Activated T-cell treated with anti-CD3 and anti-CD28 coated beads, Interleukin-2, amount 50 U/mL, for 48 hours (primary cell): ENCODE results near the gene PLK3.
A peak's percentile ranks its signal among the peaks of the same experiment; 100 is the strongest.
"Not testable (repeated sequence)": the region's sequence is repeated elsewhere in the genome, so short reads cannot be mapped to it uniquely, and the experiment has no call there.

ENCODE experiments used
- DNase-seq, 2 experiments: peaks; one replicate each; pipeline ENCODE4 v3.0.0-alpha.2; 2020

The PLK3 gene

DNA sequence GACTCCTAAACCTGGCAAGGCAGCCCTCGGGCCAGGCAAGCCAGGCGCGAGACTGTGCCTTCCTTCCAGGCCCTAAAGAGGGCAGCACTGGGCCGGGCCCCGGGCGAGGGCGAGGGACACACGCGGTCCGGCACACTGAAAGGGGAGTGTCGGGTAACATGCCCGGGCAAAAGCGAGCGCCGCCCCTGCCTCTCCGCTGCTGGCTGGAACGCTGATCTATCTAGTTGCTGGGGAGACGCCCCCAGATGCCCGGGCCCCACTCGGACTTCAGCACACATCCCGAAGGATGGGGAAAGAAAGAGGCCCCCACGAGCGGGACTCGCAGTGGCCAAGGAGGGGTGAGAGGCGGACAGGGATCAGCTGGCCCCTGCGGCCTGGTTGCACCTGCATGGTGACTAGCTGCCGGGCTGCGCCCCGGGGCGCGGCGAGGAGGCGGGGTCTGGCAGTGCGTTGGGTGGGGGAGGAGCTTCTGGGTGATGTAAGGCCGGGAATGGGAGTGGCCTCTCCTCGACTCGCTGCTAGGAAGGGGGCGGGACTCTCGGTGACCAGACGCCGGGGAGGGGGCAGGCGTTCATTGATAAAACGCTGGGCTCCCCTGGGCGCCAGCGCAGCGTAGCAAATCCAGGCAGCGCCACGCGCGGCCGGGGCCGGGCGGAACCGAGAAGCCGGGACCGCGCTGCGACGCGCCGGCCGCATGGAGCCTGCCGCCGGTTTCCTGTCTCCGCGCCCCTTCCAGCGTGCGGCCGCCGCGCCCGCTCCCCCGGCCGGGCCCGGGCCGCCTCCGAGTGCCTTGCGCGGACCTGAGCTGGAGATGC lies at the start of gene PLK3:
PLK3 (plus strand) TSS at position 608 of the 815 bp plus-strand sequence; CDS start at position 695, 87 bp downstream.
- DNase-seq: peak; percentile 98 to 99

DNA sequence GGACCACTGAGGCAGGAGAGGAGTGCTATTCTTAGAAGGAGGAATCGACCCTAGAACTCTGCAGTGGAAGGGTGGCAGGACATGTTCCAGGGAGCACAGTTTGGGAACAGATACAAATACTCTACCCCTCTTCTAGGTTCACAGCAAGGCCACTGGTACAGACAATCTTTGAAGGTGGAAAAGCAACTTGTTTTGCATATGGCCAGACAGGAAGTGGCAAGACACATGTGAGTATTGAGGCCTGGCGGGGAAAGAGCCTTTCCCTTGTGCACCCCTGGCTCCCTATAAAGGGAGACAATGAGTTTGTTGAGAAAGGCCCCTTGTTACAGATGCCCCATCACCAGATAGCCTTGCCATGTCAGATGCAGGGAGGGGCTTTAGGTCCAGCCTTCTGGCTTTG lies 42.8 kb upstream of the PLK3 start:
- no peak for DNase-seq

DNA sequence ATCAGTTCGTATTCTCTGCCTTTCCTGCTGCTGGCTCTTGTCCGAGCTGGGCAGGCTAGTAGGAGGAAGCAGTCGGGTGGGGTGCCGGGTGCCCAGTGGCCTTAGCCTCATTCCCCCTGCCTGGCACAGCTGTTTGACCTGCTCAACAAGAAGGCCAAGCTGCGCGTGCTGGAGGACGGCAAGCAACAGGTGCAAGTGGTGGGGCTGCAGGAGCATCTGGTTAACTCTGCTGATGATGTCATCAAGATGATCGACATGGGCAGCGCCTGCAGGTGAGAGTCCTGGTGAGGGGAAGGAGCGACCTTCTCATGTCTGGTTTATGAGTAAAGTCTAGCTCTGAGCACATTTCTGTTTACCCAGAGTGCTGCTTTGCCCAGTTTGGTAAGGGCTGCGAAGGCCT lies 41.1 kb upstream of the PLK3 start:
- DNase-seq: no peak

DNA sequence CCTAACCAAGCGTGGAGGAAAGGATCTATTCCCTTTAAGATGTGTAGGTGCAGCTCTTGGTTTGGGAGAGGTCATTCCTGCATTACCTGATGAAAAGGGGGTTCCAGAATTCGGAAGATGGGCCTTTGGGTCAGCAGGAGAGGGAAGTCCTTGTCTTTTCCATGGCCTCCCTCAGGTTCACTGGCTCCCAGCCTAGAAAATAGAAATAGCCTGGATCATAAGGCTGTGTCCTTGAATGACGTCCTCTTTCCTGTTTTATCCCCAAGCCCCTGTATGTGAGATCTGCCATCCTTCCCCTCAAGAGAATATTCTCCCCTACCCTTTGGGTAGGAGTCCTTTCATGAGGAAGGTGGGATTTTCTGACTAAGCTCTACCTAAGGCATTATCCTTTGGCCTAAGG lies 39.3 kb upstream of the PLK3 start:
- no peak for DNase-seq

DNA sequence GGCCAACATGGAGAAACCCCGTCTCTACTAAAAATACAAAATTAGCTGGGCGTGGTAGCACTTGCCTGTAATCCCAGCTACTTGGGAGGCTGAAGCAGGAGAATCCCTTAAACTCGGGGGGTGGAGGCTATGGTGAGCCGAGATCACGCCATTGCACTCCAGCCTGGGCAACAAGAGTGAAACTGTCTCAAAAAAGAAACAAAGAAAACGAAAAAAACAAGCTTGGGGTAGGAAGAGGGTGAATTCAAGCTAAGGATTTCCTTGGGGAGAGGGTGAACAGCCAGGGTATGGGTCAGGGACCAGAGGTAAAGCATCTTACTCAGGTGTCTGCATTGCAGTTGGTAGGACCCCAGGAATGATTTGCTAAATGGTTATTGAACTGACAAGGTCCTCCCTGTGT lies 33.8 kb upstream of the PLK3 start:
- DNase-seq: not testable (repeated sequence)

DNA sequence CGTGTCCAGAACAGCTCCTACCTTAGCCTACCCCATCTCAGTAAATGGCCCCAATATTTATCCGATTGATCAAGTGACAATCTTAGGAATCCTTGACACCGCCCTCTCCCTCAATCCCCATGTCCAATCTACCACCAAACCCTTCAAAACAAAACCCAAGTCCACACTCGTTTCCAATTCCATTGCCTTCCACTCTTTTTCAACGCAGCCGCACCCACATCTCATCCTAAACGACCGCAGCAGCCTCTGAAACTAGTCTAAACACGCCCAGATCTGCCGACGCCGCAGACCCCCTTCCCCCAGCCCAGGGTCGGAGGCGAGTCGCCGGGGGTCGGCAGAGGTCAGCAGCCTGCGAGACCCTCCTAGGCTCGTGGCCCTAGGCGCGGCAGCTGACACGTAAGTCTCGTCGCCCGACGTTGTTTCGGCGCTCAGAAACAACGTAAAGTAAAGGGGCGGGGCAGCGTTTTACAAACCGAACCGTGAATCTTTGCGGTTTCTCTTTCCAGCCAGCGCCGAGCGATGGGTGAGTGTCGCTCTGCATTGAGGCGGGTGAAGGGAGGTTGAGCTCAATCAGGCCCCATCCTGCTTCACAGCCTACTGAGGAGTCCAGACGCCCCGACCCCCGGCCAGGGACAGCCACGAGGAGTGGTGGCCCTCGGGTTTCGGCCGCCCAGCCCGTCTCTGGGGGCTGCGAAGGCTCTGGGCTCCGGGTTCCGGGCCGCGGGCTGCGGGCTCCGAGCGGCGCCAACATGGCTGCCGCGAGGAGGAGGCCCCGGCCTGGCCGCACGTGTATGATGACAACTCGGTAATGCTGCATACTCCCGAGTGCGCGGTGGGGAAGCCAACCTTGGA lies 24.9 kb upstream of the PLK3 start, which contains the start of gene RPS8:
RPS8 (plus strand) TSS at position 463 of the 852 bp plus-strand sequence; CDS start at position 520, 57 bp downstream.
- DNase-seq: peak; percentile 92 to 93

DNA sequence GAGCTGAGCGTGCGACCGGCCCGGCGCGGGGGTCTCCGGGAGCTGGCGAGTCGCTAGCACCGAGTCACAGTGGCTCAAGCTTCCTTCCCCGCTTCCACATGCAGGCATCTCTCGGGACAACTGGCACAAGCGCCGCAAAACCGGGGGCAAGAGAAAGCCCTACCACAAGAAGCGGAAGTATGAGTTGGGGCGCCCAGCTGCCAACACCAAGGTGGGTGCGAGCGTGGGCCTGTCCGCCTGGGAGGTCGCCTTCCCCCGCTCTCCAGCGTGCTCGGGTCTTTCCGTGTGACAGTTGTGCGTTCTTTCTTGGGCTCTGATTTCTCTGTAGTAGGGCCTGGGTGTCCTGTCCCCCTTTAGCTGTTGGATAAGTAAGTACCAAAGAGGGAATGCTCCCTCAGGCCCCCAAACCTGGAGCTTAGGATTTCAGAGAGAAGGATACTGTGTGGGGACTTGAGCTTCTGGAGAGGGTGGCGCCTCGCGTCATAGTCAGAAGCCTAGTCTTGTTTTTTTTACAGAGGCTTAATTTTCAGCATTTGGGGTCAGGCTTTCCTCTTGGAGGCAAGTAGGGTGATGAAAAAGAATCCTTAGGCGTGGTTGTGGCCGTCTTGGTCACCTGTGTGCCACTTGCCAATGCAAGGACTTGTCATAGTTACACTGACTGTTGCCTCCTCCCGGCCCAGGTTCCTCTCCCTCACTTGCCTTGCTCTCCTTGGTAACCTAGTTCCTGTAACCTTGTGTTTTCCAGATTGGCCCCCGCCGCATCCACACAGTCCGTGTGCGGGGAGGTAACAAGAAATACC lies 24.0 kb upstream of the PLK3 start:
- peak; percentile 49 to 58 for DNase-seq

DNA sequence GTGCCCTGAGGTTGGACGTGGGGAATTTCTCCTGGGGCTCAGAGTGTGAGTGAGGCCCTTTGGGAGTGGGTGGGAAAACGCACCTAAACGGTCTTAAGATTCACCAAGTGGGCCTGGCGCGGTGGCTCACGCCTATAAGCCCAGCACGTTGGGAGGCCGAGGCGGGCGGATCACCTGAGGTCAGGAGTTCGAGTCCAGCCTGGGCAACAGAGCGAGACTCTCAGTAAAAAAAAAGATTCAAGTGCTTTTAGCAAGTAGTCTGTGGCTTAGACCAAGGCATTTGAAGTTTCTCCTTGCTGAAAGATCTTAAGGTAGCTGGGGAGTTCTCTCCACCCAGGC lies 23.5 kb upstream of the PLK3 start:
- peak in 1 of 2 experiments; percentile 46 for DNase-seq

DNA sequence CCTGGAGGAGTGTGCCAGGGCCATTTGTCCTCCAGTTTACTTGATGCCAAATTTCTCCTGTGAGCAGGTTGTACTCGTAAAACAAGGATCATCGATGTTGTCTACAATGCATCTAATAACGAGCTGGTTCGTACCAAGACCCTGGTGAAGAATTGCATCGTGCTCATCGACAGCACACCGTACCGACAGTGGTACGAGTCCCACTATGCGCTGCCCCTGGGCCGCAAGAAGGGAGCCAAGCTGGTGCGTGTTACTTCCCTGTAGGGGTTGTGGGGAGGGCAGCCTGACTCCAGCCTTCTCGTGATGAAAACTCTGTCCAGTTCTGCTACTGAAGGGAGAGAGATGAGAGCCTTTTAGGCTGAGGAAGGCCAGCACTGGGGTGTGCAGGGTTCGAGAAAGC lies 22.6 kb upstream of the PLK3 start:
- DNase-seq: no peak

DNA sequence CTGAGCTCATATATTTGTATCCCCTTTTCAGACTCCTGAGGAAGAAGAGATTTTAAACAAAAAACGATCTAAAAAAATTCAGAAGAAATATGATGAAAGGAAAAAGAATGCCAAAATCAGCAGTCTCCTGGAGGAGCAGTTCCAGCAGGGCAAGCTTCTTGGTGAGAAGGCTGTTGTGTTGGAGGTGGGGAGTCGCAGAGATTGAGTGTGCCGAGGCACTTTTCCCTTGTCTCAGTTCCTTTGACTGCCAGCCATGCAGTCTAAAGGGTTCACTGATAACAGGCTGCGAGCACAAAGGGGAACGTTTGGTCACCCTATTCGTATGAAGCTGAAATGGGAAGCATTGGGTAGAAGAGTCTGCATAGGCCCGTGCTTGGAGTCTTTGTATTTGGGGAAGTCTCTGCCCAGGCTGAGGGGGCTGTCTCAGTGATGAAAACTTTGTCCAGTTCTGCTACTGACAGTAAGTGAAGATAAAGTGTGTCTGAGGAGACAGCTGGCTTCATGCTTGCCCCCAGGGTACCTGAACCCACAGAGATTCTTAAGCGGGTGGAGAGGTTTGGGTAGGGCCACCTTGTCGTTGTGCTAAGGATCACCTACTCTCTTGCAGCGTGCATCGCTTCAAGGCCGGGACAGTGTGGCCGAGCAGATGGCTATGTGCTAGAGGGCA lies 22.1 kb upstream of the PLK3 start:
- DNase-seq: no peak

DNA sequence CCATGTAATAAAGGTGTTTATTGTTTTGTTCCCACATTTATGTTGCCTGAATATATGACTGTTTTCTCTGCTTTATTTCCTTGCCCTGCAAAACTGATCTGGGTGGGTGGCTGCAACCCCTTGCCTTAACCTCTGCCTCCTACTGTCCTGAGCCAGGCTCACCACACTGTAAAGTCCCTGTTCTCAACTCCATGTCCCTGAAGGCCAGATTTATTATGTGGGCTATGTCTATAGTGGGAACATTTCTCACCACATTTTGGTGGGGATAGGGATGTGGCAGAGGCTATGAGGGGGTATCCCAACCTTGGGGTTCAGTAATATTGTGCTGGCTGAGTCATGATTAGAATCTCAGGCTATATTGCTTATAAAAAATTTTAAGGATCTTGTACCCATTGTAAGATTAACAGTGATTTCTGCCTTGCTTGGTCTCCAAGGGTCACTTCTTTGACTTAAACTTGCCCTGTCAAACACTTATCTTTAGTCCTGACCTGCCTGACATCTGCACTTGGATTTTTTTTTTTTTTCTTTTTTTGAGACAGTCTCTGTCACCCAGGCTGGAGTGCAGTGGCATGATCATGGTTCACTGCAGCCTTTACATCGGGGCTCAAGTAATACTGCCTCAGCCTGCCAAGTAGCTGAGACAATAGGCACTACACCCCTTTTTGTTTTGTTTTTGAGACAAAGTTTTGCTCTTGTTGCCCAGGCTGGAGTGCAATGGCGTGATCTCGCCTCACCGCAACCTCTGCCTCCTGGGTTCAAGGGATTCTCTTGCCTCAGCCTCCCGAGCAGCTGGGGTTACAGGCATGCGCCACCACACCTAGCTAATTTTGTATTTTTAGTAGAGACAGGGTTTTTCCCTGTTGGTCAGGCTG lies 21.2 kb upstream of the PLK3 start:
- DNase-seq: no peak

DNA sequence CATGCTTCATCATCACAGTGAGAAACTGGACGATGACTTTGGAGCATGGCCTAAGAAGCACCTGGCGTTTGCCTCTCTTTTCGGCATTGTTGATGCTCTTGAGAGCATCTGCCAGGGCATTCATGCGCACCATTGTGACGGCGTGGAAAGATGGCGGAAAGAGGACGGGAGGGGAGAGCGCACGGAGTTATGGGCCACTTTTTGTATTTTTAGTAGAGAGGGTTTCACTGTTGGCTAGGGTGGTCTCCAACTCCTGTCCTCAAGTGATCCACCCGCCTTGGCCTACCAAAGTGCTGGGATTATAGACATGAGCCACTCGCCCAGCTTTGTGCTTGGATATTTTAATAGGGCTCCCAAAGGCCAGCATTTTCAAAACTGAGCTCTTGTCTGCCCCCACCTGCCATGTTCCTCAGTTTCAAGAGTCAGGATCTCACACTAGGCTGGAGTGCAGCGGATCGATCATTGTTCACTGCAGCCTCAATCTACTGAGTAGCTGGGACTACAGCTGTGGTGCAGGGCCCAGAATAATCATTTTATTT lies 19.5 kb upstream of the PLK3 start:
- DNase-seq: no peak

DNA sequence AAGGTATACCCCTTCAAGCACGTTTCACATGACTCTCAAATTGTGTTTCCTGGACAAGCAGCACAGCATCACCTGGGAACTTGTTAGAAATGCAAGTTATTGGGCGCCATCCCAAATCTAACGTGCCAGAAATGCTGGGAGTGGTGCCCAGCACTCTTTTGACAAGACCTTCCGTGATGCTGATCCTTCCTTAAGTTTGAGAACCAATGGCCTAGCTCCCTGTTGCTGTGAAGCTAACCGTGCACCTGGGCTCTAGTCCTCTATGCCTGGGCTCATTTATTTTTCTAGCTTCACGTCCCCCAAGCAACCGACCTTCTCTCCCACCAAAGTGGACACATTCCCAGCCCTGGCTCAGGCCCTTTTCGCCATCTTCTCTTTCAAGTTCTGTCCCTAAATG lies 16.5 kb upstream of the PLK3 start:
- no peak for DNase-seq

DNA sequence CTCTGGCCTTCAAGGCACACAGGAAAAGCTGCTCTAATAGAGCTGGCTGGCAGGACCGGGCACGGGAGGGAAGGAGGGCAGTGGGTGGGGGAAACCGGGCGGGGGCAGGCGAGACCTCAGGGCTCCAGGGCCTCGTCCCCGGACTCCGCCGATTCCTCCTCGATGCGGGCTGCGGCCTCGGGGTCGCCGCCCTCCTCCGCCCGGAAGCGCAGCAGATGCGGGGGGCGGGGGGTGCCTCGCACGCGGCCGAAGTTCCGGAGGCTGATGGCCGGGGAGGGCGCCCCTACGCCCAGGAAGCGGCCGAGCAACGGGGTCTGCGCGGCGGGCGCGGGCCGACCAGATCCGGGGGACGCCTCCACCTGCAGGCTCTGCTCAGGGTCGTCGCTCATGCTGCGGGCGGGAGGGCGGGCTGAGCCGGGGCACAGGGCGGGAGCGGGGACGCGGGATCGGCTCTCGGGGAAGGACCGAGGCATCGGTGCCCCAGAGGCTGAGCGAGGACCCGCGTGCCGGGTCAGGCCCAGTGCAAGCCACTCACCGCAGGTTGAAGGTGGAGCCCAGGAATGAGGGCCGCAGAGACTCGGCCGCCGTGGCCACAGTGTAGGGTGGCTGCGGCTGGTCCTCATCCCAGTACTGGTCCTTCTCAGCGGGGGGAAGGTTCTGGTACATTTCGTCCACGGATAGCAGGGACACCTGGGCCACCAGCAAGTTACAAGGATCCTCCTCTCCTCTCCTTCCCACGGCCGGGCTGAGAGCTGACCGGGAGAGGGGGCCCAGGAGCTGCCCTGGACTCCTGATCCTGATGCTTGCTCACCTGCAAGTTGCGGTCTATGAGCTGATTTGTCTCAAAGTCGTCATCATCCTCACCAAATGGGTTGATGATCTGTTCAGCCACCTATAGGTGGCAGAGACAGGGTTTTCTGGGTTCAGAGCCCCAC lies 15.8 kb upstream of the PLK3 start:
- DNase-seq: peak in 1 of 2 experiments; percentile 59

DNA sequence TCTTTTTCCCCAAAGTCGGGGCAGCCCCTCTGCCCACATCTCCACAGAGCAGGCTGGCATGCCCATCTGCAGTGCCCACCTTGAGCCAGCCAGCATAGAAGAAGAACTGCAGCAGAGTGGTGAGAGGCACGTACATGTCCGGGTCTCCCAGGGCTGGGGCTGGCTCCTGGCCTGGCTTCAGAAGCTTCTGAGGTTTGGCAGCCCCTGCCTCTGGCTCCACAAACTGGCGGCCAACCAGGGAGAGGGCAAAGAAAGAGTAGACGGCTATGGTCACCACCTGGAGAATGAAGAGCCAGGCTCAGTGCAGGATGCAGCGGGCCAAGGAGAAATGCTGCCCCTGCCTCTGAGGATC lies 15.2 kb upstream of the PLK3 start:
- DNase-seq: no peak

DNA sequence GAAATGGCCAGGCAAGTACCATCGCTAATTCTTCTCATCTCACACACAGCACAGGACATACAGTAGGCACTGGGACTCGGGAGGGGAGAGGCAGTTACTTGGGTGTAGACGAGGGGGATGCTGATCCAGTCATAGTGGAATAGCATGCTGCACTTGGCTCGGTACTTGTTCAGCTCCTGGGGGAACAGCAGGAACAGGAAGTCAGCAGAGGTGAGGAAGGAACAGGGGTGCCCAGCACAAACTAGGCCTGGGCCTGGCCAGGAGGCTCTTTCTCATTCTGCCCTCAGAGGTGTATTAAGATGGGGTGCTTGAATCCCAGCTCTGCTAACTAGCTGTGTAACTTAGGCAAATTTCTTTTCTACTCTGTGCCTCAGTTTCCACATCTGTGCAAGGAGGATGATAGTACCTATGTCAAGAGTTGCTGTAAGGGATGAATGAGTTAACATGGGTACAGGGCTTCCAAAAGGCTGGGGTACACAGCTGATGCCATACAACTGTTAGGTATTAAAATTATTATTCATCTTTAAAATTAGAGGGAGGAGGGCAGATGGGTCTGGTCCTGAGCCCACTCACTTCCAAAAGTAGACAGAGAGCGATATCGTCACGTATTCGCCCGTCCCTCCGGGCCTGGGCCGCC lies 14.6 kb upstream of the PLK3 start:
- no peak for DNase-seq

DNA sequence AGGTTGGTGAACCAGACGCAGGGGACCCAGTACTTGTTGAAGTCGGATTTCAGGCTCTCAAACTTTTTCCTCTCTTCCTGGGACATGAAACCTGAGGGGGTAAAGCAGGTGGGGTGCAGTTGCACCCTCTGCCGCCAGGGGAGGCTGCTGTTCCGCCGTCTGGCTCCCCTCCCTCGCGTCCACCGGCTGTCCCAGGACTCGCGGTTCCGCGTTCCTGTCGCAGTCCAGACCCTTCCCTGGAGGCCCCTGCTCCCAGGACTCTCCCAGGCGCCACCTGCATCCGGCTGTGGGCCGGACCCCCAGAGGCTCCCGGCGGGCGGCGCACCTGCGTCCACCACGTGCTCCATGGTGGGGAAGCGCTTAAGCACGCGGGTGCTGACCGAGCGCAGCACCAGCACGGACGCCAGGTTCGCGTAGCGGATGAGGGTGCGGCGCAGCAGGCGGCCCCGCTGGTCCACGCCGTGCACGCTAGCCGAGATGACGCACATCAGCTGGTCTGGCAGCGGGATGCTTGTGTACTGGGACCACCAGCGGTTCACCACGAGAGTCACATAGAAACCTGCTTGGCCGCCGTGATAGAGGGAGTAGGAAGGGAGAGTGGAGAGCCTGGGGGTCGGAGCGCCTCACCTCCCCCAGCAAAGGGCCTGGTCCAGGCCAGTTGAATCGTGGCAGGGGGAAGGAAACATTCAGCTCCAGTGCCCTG lies 13.9 kb upstream of the PLK3 start:
- peak; percentile 86 to 89 for DNase-seq

DNA sequence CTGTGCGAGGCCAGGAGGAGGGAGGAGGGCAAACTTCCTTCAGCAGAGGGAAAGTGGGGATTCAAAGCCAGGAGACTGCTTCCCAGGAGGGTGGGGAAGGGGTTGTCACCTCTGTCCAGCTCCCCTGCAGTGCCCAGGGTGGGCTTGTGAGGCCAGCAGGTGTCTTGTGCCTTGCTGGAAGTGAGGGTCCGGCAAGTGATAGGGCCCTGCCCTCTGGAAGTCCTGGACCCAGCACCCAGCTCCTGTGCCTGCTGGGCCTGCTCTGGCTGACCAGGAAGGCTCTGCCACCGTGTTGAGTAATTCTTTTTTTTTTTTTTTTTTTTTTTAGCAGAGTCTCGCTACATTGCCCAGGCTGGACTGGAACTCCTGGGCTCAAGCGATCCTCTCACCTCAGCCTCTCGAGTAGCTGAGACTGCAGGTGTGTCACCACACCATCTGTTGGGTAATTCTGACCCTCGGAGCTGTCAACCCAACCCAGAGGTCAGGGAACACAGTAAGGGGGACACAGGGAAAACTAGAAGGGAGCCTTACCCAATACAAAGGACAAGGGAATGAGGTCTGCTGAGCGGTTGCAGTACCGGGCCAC lies 13.2 kb upstream of the PLK3 start:
- no peak for DNase-seq

DNA sequence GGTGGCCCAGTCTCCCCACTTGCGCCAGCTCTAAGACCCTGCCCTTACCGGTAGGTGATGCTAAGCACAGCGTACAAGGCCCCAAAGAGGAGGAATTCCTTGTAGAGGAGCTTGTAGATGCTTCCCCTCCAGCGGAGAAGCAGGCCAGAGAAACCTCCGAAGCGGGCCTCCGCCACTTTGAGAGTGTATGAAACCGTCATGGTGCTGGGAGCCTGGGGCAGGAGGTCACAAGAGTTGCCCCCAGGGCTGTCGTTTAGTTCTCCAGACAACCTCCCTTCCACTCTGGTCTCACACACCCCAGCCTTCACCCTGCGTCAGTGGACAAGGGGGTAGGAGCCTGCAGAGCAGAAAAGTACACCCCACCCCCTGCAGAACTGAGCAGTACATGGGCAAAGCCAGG lies 12.7 kb upstream of the PLK3 start:
- no peak for DNase-seq
